ENCODE data around the gene IARS1. TPM values are rescaled to one million over a fixed set of nuclear protein-coding genes. Genes with fewer than 3 reads are reported as not detected.

Gene IARS1
- total and polyA plus RNA-seq, 2 donors (not counting 3 experiments of a cell fraction or from before 2014, with no cell fraction given) = 32.8 to 132 TPM

DNA sequence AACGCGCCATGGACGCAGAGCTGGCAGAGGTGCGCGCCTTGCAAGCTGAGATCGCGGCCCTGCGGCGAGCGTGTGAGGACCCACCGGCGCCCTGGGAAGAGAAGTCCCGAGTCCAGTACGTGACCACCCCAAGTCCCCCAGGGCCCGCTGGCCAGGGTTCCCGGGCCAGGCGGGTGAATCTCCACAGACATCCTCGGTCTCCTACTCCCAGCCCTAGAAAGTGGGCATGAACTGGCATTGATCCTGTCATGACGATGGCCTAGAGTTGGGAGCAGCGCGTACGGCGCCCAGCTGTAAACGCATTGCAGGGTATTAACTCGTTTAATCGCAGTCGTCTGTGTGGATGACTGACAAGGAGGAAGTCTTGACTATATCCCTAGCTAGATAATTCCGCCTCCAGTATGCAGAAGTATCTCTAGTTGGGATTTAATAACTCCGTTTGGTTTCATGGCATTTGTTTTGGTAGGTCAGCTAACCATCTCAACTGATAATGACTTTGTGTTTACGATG lies 32.5 kb upstream of the IARS1 start:
- dilution Hi-C loops (cut with MboI; ENCODE audit: extremely low pct_ligation_motif_present, low sequenced_read_pairs) (no loop called here), intact Hi-C loops (cut with micrococcal nuclease) (loop anchor here (1.0 to 10.0 kb wide), 5 partner anchors 33 to 466 kb away; partner anchors contain the start of genes BICD2, IARS1 and IPPK)
- peak overlapping the region; percentile 89 for H3K27ac ChIP-seq (ENCODE audit: insufficient read depth, low read depth, low read length)
- H3K4me1 ChIP-seq (ENCODE audit: control insufficient read depth, extremely low read depth, insufficient read depth, low read length) = peaks cover 13% of the 10 kb centered on the region
- H3K9ac ChIP-seq (replicated peaks; ENCODE audit: extremely low read depth, insufficient read depth, low read length) = peak overlapping the region; percentile 95
- no peaks in the 10 kb centered on the region for H3K27me3 ChIP-seq (ENCODE audit: control insufficient read depth in 2 of 2, insufficient read depth in 2 of 2, low read length in 2 of 2)
- no peak for FAIRE-seq
- peaks cover 13% of the 10 kb centered on the region for H3K79me2 ChIP-seq (ENCODE audit: control insufficient read depth, insufficient read depth, low read length)
- H2AFZ ChIP-seq (ENCODE audit: low read depth, low read length) = peak overlapping the region; percentile 41
- peak overlapping the region; percentile 22 to 91 (median 67) for H3K4me3 ChIP-seq (replicated peaks in 1 of 3; ENCODE audit: insufficient read depth in 1 of 3, low read depth in 1 of 3, low read length in 3 of 3)
- TF ChIP-seq, protein P1, sequence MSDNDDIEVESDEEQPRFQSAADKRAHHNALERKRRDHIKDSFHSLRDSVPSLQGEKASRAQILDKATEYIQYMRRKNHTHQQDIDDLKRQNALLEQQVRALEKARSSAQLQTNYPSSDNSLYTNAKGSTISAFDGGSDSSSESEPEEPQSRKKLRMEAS (IDR thresholded peaks at IDR 0.05; ENCODE audit: insufficient read depth, insufficient read length) = no peak
- TF ChIP-seq EZH2 (IDR thresholded peaks at IDR 0.05; ENCODE audit: borderline replicate concordance, low read depth, low read length, severe bottlenecking) (no peak), POLR2AphosphoS5 (IDR thresholded peaks at IDR 0.05; ENCODE audit: insufficient read depth, low read depth, low read length) (no peak), GATA2 (IDR thresholded peaks at IDR 0.05; ENCODE audit: insufficient read depth, insufficient read length, low read depth, low read length) (no peak), CTCF (IDR thresholded peaks at IDR 0.05; ENCODE audit: extremely low read depth in 1 of 2, insufficient read depth in 1 of 2, low read depth in 1 of 2, low read length in 2 of 2) (no peak), POLR2A (IDR thresholded peaks at IDR 0.05; ENCODE audit: low read depth, low read length) (no peak), MYC (IDR thresholded peaks at IDR 0.05; ENCODE audit: low read depth, low read length) (no peak), JUN (IDR thresholded peaks at IDR 0.05; ENCODE audit: borderline replicate concordance, insufficient read depth, insufficient read length, low read depth) (no peak), FOS (IDR thresholded peaks at IDR 0.05; ENCODE audit: borderline replicate concordance, insufficient read depth, low read length) (no peak)
- DNase-seq (ENCODE audit: low read depth, low spot score) = no peak
- no peaks in the 10 kb centered on the region for H3K9me3 ChIP-seq (replicated peaks; ENCODE audit: control insufficient read depth, insufficient read depth, low read length)
- H3K9me1 ChIP-seq (replicated peaks; ENCODE audit: control insufficient read depth, extremely low read depth, insufficient read depth, low read length) = no peaks in the 10 kb centered on the region
- H4K20me1 ChIP-seq (replicated peaks; ENCODE audit: control insufficient read depth, extremely low read depth, insufficient read depth, low read length) = no peaks in the 10 kb centered on the region
- ChIA-PET POLR2A (interaction anchor here (0.5 to 1.0 kb wide), 2 partner anchors 211 to 344 kb away, joined by 3 read pairs; partner anchors contain the start of genes IPPK and SPTLC1), CTCF (interaction anchor here (1.4 to 3.2 kb wide), 5 partner anchors 83 to 465 kb away, joined by 4 to 20 read pairs (median 5); no protein-coding TSS in a partner anchor)
- TSS peak; percentile 59 for BruUV-seq (replicated peaks)
- H3K36me3 ChIP-seq (ENCODE audit: control insufficient read depth in 2 of 2, extremely low read depth in 1 of 2, insufficient read depth in 2 of 2, low read length in 2 of 2) = peaks cover 2 to 10% of the 10 kb centered on the region in 2 experiments
- H3K4me2 ChIP-seq (ENCODE audit: insufficient read depth, low read length) = peak overlapping the region; percentile 77
